ENCODE data around the gene FERD3L. TPM values are rescaled to one million over a fixed set of nuclear protein-coding genes. Genes with fewer than 3 reads are reported as not detected.

FERD3L gene
- total RNA-seq, 4 donors from 2014 or later, result not detected

DNA sequence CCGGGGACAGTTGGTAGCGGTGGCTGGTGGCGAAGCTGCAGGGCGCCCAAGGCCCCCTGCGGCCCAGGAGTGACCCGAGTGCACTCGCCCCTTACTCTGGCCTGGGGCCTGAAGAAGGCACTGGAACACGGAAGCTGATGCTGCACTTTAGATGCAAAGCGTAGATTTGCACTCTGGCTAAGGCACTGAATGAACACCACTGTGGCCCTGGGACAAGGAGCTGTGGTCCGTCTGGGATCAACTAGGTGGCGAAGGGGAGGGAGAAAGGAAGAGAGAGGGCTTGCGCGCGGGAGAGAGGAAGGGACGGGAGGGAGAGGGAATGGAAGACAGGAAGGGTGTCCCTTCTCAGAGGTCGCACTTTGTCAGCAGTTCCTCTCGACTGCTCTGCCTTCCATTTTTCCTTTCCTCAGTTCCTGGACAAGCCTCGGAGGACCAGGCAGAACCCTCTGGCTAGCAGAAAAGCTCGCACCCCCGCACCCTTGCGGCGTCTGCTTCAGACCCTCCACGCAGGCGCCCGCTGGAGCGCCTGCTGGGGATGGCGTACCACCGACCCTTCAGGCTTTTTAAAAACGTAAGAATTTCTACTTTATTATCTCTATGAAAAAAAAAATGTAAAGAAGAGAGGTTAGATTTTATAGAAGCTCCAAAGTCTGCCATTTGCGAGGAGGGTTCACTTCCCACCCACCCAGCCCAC lies 1.2 kb downstream of the FERD3L start:
- intact Hi-C loops (cut with DNase I), result no loop called here
- H3K27me3 ChIP-seq, result peaks cover 0 to 58% (median 33%) of the 10 kb centered on the region in 4 donors
- DNase-seq (ENCODE audit: extremely low spot score), result no peak
- H3K9me3 ChIP-seq, result no peaks in the 10 kb centered on the region
- H3K27ac ChIP-seq (replicated peaks in 1 of 4), result no peak overlapping the region
- 11% methylated on average over 24 of the region's 30 CpGs for WGBS
- H3K4me3 ChIP-seq, result peak overlapping the region; percentile 17 to 36 (median 30)
- no peaks in the 10 kb centered on the region for H3K36me3 ChIP-seq
- peaks cover 8 to 27% (median 21%) of the 10 kb centered on the region in 4 donors for H3K4me1 ChIP-seq
- TF ChIP-seq EP300 (IDR thresholded peaks at IDR 0.05) (no peak), POLR2A (IDR thresholded peaks at IDR 0.05; ENCODE audit: low read depth) (no peak), POLR2AphosphoS5 (IDR thresholded peaks at IDR 0.05) (no peak)
- TF ChIP-seq, protein P1, sequence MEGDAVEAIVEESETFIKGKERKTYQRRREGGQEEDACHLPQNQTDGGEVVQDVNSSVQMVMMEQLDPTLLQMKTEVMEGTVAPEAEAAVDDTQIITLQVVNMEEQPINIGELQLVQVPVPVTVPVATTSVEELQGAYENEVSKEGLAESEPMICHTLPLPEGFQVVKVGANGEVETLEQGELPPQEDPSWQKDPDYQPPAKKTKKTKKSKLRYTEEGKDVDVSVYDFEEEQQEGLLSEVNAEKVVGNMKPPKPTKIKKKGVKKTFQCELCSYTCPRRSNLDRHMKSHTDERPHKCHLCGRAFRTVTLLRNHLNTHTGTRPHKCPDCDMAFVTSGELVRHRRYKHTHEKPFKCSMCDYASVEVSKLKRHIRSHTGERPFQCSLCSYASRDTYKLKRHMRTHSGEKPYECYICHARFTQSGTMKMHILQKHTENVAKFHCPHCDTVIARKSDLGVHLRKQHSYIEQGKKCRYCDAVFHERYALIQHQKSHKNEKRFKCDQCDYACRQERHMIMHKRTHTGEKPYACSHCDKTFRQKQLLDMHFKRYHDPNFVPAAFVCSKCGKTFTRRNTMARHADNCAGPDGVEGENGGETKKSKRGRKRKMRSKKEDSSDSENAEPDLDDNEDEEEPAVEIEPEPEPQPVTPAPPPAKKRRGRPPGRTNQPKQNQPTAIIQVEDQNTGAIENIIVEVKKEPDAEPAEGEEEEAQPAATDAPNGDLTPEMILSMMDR (IDR thresholded peaks at IDR 0.05), result no peak

DNA sequence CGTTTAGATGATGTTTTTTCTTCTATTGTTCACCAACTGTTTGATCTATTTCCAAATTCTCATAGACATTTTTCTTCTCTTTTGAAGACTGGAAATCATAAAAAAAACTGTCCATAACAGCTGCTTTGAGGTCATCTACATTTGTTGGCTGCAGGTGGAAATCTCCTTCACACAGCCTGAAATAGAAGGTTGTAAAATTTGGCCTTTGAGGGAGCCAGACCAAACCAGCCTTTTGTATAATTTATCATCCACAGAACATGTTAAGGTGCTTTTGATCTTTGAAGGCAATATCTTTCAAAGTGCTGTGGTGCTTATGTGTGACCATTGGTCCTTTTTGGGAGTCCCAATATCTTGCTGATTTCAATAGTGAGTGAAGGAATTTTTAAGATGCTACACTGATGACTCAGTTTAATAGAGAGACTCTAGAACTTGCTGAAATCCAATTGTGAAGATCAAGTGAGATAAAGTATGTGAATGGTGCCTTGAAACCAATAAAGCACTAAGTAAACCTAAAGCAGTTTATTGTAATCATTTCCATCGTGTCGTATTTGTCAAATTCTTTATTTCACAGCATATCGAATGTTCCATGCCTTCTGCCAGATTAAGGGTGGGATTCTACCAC lies 5.4 kb downstream of the FERD3L start:
- DNase-seq (ENCODE audit: extremely low spot score), result no peak

DNA sequence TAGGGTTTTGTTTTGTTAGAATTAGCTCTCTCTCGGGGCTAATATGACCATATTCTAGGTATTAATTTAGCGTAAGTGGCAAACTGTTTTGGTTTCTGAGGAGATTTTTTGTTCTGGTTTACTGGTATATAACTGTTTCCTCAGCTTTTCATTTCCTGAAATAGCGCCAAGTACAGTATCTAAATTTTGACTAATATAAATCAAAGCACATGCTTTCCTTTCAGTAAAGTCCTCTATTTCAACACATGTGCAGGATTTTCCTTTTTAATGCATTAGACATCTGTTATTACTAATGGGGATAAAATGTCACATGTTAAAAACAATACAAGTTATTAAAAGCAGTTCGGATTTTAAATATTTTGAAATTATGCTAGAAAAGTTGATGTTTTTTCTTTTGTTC lies 11.3 kb downstream of the FERD3L start:
- Histone ChIP-seq H3K4me3 (no peak overlapping the region), H3K27me3 (peaks cover 0 to 5% (median 0%) of the 10 kb centered on the region in 4 donors), H3K27ac (replicated peaks in 1 of 4) (no peak overlapping the region), H3K4me1 (no peaks in the 10 kb centered on the region), H3K9me3 (no peaks in the 10 kb centered on the region), H3K36me3 (no peaks in the 10 kb centered on the region)
- TF ChIP-seq, protein P1 (IDR thresholded peaks at IDR 0.05), result no peak
- TF ChIP-seq POLR2A (IDR thresholded peaks at IDR 0.05; ENCODE audit: low read depth), result no peak
- no peak for TF ChIP-seq EP300 (IDR thresholded peaks at IDR 0.05)
- no peak for TF ChIP-seq POLR2AphosphoS5 (IDR thresholded peaks at IDR 0.05)
- DNase-seq (ENCODE audit: extremely low spot score), result no peak
- intact Hi-C loops (cut with DNase I), result no loop called here
- 49% methylated on average over 4 of the region's 4 CpGs for WGBS

More for the DNA sequence above, 5.4 kb downstream of the FERD3L start:
- no peak overlapping the region for H3K27ac ChIP-seq (replicated peaks in 1 of 4)
- intact Hi-C loops (cut with DNase I), result no loop called here
- TF ChIP-seq, protein P1 (IDR thresholded peaks at IDR 0.05), result no peak
- TF ChIP-seq POLR2A (IDR thresholded peaks at IDR 0.05; ENCODE audit: low read depth), result no peak
- TF ChIP-seq POLR2AphosphoS5 (IDR thresholded peaks at IDR 0.05), result no peak
- no peak for TF ChIP-seq EP300 (IDR thresholded peaks at IDR 0.05)
- no peak overlapping the region for H3K4me3 ChIP-seq
- H3K4me1 ChIP-seq, result peaks cover 4 to 15% (median 13%) of the 10 kb centered on the region in 4 donors
- 87% methylated on average over 4 of the region's 4 CpGs for WGBS
- no peaks in the 10 kb centered on the region for H3K36me3 ChIP-seq
- peaks cover 0 to 26% (median 18%) of the 10 kb centered on the region in 4 donors for H3K27me3 ChIP-seq
- no peaks in the 10 kb centered on the region for H3K9me3 ChIP-seq

DNA sequence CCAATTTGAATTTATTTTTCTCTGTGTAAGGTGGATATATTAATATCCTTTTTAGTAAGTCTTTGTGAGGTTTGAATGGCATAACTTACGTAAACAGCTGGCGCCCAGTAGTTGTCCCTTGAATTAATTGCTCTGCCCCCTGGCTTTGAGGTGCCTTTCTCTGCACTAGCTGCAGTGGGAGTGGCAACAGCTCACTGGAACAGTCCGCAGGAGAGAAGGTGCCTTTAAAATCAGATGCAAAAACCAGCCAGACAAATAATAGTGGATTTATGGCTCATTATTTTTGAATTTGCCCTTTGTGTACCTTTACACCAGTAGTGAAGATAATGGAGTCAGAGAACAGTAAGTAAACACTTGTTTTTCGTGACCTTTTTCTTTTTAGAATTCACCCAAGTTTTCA lies 11.8 kb downstream of the FERD3L start:
- Histone ChIP-seq H3K27me3 (peaks cover 0 to 5% (median 0%) of the 10 kb centered on the region in 4 donors), H3K9me3 (no peaks in the 10 kb centered on the region), H3K4me1 (no peaks in the 10 kb centered on the region), H3K4me3 (no peak overlapping the region), H3K27ac (replicated peaks in 1 of 4) (no peak overlapping the region), H3K36me3 (no peaks in the 10 kb centered on the region)
- DNase-seq (ENCODE audit: extremely low spot score), result no peak
- no peak for TF ChIP-seq EP300 (IDR thresholded peaks at IDR 0.05)
- TF ChIP-seq POLR2A (IDR thresholded peaks at IDR 0.05; ENCODE audit: low read depth), result no peak
- TF ChIP-seq, protein P1 (IDR thresholded peaks at IDR 0.05), result no peak
- no peak for TF ChIP-seq POLR2AphosphoS5 (IDR thresholded peaks at IDR 0.05)
- intact Hi-C loops (cut with DNase I), result no loop called here
- 79% methylated on average over 4 of the region's 4 CpGs for WGBS
